PC-3 (cell line): ENCODE measurements around the gene NIT1.

ENCODE experiments used
- CTCF ChIP-seq: fragments of 300-600 bp; sonication (generic); conservative IDR thresholded peaks from 2 replicates; pipeline ENCODE4 v1.5.1; 2017; ENCODE audit warnings: antibody characterized with exemption, low read depth, mild to moderate bottlenecking, low read length
- EZH2 ChIP-seq: fragments of 300-600 bp; sonication (generic); IDR thresholded peaks from one replicate; pipeline ENCODE4 v1.6.1; 2017; ENCODE audit warnings: antibody characterized with exemption, mild to moderate bottlenecking, low read length; ENCODE audit not compliant: unreplicated experiment
- EZH2phosphoT487 ChIP-seq: fragments of 300-600 bp; sonication (generic); IDR thresholded peaks from 2 replicates; pipeline ENCODE4 v1.6.1; 2018; ENCODE audit warnings: mild to moderate bottlenecking, antibody characterized with exemption, low read length, borderline replicate concordance

GRCh38 chr1:161115132-161115711, 2.7 kb upstream of the NIT1 start:
- TF ChIP-seq CTCF (no peak), EZH2 (no peak), EZH2phosphoT487 (no peak)
